Skin epidermis (tissue), 12 donors: ENCODE measurements around the gene LIPC.

Experiments
- H3K27ac ChIP-seq, 21 experiments: fragments of 200-600 bp; sonication (generic) in 11 of 21; one replicate each; pipeline ENCODE4 v1.5.0; 2020; ENCODE audit warnings: mild to moderate bottlenecking in 3 of 21, inconsistent platforms in 2 of 21, moderate library complexity in 2 of 21
- H3K4me3 ChIP-seq, 7 experiments: fragments of 200-600 bp; sonication (generic) in 2 of 7; one replicate each; pipeline ENCODE4 v1.5.0; 2020; ENCODE audit warnings: inconsistent platforms in 2 of 7, mild to moderate bottlenecking in 2 of 7, moderate library complexity in 1 of 7

The LIPC gene

GRCh38 chr15:58448331-58448730 is 16.5 kb downstream of the LIPC start:
- peak overlapping the region in 4 of 21 experiments; percentile 19 to 60 (median 22) for H3K27ac ChIP-seq
- no peak overlapping the region for H3K4me3 ChIP-seq

DNA sequence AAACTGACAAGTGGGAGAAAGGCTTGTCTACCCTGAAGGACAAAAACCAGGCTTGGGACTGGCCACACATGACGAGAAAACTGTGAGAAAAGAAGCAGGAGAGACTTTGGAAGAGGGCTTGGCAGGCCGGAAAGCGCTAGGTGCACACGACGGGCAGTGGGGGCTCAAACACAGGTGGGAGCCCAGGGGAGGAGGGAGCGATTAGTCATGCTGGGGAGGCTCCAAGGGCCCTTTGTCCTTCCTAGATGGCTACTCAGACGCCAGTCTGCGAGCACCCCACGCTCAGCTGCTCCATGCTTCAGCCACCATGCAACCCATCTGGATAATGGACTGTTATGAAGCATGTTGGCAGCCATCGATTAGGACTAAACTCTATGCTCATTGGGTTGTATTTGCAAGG is 17.1 kb downstream of the LIPC start:
- H3K27ac ChIP-seq: no peak overlapping the region
- no peak overlapping the region for H3K4me3 ChIP-seq

DNA sequence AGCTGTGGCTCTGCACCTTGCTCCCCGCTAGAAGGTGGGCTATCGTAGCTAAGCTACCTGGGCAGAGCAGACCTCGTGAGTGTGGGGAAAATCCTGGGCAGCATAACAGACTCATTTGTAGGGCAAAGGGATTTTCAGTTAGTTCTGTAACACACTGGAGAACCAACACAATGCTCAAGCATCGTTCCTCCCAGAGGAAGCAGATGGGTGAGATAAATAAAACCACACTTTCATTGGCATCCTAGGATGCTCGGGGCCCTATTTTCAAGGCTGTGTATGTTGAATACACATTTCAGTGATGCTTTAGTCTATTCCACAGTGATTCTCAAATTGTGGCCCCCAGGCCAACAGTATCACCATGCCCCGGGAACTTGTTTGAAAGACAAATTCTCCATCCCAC is 20.0 kb downstream of the LIPC start:
- H3K4me3 ChIP-seq: no peak overlapping the region

DNA sequence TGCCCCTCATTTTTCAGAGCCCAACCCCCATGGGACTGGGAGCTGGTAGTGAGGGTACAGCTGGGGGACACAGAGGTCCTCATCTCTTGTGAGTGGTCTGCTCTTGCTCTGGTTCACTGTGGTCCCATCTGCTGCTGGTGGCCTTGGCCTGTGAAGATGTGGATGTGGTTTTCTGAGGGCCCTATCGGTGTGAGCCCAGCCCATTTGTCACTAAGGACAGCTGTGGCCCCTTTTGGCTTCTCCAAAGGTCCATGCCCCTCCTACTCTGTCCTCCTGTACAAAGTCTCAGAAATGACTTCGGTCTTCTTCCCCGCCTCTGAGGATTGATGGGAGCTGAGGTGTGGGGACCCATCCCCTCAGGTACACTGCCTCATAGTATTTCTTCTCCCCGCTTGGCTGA is 21.0 kb downstream of the LIPC start:
- Histone ChIP-seq H3K4me3 (no peak overlapping the region), H3K27ac (no peak overlapping the region)

More for the DNA sequence above, 20.0 kb downstream of the LIPC start:
- H3K27ac ChIP-seq: no peak overlapping the region

- Histone ChIP-seq H3K4me3 (no peak overlapping the region), H3K27ac (peak overlapping the region in 1 of 21 experiments; percentile 7)
These were observed 22.4 kb downstream of the LIPC start for GRCh38 chr15:58453931-58454793.

DNA sequence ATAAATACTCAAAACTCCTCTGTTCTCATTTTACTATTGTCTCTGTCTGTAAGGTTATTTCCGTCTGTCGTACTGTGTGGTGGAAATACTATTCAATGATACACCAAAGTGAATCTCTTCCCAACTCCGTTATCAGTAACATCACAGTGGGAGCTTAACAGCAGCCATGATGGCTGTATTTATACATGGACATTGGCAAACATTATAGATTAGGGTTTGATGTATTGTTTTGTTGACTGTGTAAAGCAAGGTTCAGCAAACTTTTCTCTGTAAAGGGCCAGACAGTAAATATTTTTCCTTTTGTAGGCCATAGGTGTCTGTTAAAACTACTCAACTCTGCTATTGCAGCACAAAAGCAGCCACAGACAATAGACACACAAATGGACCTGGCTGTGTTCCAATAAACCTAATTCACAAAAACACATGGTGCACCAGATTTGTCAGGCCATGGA is 23.2 kb downstream of the LIPC start:
- Histone ChIP-seq H3K27ac (peak overlapping the region in 1 of 21 experiments; percentile 62), H3K4me3 (no peak overlapping the region)

GRCh38 chr15:58457466-58457965 is 25.7 kb downstream of the LIPC start:
- Histone ChIP-seq H3K27ac (peak overlapping the region in 3 of 21 experiments; percentile 0 to 67 (median 54)), H3K4me3 (no peak overlapping the region)

- H3K4me3 ChIP-seq: no peak overlapping the region
- H3K27ac ChIP-seq: peak overlapping the region in 2 of 21 experiments; percentile 54 to 67
These were observed 26.3 kb downstream of the LIPC start for GRCh38 chr15:58458076-58458475.

GRCh38 chr15:58459045-58459444 is 27.3 kb downstream of the LIPC start:
- peak overlapping the region in 7 of 21 experiments; percentile 0 to 50 (median 6) for H3K27ac ChIP-seq
- H3K4me3 ChIP-seq: no peak overlapping the region

- peak overlapping the region in 7 of 21 experiments; percentile 2 to 50 (median 25) for H3K27ac ChIP-seq
- H3K4me3 ChIP-seq: no peak overlapping the region
These were observed 27.8 kb downstream of the LIPC start for GRCh38 chr15:58459560-58459959.

DNA sequence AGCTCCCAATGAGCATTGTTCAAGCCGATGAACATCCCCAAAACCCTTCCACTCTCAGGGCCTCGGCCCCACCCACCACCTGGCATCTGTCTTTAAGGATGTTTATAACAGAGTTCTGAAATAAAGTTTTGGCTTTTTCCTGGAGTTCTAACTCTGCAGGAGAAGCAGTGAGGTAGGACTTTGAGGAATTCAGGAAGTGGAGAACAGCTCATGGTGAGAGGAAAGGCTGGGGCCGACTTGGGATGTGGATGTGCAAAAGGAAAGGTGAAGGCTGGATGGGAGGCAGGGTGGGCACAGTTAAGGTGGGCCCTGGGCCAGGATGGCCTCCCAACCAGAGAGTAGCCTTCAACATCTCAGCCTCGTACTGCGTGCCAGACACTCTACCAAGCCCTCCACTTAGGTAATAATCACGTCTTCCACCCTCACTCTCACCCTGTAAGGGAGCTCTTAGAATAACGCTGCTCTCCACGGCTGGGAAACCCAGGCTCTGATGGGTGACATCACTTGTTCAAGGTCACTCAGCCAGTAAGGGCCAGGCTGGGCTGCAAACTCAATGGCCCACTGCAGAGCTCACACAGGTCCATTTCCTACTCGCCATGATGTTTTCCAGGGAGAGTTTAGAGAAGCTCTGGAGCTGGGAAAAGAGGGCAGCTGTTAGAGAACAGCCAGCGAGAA is 28.5 kb downstream of the LIPC start:
- H3K4me3 ChIP-seq: no peak overlapping the region
- H3K27ac ChIP-seq: peak overlapping the region in 5 of 21 experiments; percentile 2 to 50 (median 35)

- H3K27ac ChIP-seq: peak overlapping the region in 1 of 21 experiments; percentile 50
- no peak overlapping the region for H3K4me3 ChIP-seq
These were observed 29.1 kb downstream of the LIPC start for GRCh38 chr15:58460872-58461271.

DNA sequence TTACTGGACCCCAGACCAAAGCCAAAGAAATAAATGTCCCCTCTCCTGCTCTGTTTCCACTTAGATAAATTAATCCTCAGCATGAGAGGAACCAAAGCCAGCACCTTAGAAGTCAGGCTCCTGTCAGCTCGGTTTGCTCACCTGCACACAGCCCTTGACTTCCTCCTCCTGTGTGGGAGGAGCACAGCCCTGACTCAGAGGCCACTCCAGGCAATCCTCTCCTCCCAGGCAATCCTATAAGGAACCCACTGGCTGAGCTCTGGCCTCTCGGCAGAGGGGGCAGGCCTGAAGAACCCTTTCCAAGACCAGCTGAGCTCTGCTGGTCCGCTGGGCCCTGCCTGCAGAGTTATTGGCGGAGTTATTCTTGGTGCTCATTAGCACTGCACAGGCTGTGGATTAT is 30.8 kb downstream of the LIPC start:
- peak overlapping the region in 2 of 21 experiments; percentile 8 to 11 for H3K27ac ChIP-seq
- no peak overlapping the region for H3K4me3 ChIP-seq

GRCh38 chr15:58462973-58463663 is 31.3 kb downstream of the LIPC start:
- H3K4me3 ChIP-seq: no peak overlapping the region
- H3K27ac ChIP-seq: peak overlapping the region in 1 of 21 experiments; percentile 8

- Histone ChIP-seq H3K4me3 (no peak overlapping the region), H3K27ac (no peak overlapping the region)
These were observed 32.2 kb downstream of the LIPC start for GRCh38 chr15:58463815-58464650.

DNA sequence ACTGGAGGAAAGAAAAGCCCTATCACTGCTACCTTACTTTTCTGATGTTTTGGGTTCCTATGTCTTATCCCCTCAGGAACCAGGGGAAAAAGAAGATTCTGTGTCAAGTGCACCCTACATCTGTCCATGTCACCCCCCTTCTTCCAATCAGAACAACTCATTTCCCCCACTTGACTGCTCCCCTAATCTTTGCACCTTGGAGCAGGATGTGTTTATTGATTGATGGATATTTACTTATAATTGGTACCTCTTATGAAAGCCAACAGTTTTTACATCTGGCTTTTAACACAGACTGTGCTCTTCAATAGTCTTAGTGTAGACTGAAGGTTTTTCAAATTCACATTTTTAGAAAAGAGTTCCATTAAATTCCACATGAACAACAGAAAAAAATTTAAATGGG is 33.3 kb downstream of the LIPC start:
- H3K27ac ChIP-seq: no peak overlapping the region
- no peak overlapping the region for H3K4me3 ChIP-seq

GRCh38 chr15:58465866-58466517 is 34.2 kb downstream of the LIPC start:
- Histone ChIP-seq H3K27ac (peak overlapping the region in 1 of 21 experiments; percentile 49), H3K4me3 (no peak overlapping the region)

GRCh38 chr15:58466566-58466965 is 34.8 kb downstream of the LIPC start:
- Histone ChIP-seq H3K4me3 (no peak overlapping the region), H3K27ac (no peak overlapping the region)
